Measurements from ENCODE around the gene MYT1.

The MYT1 gene

GRCh38 chr20:64196309-64196708 lies 32.1 kb downstream of the MYT1 start:
- no peak for DNase-seq

GRCh38 chr20:64196847-64197306 lies 32.6 kb downstream of the MYT1 start:
- no peak for DNase-seq

GRCh38 chr20:64198347-64198746 lies 34.1 kb downstream of the MYT1 start:
- DNase-seq: no peak

GRCh38 chr20:64199395-64199794 lies 35.1 kb downstream of the MYT1 start:
- DNase-seq: no peak

DNA sequence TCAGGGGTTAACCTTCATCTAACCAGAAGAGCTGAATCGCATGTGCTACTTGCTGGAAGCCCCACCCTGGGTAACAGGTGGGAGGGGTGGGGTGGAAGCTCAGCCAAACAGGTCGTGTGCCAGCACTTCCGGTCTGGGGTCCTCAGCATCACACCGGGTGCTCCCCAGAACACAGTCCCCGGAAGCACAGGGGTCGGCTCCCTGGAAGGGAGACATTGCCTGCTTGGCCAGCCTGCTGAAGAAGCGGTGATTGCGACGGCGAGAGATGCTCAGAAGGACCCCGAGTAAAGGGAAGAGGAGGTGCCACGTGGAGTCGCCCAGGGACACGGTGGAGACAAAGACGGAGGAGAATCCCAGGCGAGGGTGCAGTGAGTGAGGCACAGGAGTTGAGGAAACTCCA lies 36.5 kb downstream of the MYT1 start:
- no peak for DNase-seq

- no peak for DNase-seq
Measured at GRCh38 chr20:64201653-64202052, 37.4 kb downstream of the MYT1 start.

DNA sequence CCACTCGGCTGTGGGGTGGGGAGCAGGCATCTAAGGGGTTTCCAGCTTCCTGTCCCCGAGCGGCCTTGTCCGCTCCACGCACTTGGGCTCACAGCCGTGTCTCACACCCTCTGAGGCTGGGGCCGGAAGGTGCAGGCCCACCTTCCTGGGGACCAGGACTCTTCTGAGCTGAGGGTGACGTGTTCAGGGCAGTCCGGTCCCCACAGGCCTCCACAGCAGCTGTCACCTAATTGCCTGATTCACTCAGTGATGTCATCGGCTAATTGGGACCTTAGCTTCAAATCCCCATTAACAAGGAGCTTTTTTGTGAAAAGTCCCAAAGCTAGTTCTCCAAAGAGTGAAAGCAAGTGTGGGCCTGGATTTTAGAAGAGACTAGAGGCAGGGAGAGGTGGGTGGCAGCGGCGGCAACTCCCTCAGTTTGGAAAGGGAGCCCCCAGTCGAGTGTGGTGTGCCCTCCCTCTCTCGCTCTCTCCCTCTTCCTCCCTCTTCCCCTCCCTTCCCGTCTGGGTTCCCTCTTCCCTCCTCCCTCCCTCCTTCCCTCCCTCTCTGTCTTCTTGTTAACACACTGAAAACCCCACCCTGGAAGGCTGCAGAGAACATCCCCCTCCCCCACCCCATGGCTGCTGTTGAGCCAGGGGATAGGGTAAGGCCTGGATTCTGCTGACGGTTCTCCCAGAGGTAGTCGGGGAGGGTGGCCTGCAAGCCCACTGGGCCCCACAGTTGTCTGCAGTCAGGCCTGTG lies 39.0 kb downstream of the MYT1 start:
- DNase-seq: no peak

DNA sequence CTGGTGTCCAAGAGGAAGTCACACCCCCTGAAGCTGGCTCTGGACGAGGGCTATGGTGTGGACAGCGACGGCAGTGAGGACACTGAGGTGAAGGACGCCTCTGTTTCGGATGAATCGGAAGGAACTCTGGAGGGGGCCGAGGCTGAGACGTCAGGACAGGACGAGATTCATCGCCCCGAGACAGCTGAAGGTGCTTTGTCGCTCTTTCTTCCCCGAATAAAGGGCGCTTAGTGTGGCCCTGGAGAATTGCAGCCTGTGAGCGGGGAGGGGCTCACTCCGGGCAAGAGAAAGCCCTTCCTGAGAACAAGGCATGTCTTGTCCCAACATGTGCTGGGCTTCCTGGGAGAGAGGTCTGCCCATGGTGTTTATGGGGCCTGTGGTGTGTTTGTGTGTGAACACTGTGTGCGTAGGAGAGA lies 41.4 kb downstream of the MYT1 start:
- DNase-seq: no peak

- no peak for DNase-seq
Measured at GRCh38 chr20:64206614-64207013, 42.4 kb downstream of the MYT1 start.

DNA sequence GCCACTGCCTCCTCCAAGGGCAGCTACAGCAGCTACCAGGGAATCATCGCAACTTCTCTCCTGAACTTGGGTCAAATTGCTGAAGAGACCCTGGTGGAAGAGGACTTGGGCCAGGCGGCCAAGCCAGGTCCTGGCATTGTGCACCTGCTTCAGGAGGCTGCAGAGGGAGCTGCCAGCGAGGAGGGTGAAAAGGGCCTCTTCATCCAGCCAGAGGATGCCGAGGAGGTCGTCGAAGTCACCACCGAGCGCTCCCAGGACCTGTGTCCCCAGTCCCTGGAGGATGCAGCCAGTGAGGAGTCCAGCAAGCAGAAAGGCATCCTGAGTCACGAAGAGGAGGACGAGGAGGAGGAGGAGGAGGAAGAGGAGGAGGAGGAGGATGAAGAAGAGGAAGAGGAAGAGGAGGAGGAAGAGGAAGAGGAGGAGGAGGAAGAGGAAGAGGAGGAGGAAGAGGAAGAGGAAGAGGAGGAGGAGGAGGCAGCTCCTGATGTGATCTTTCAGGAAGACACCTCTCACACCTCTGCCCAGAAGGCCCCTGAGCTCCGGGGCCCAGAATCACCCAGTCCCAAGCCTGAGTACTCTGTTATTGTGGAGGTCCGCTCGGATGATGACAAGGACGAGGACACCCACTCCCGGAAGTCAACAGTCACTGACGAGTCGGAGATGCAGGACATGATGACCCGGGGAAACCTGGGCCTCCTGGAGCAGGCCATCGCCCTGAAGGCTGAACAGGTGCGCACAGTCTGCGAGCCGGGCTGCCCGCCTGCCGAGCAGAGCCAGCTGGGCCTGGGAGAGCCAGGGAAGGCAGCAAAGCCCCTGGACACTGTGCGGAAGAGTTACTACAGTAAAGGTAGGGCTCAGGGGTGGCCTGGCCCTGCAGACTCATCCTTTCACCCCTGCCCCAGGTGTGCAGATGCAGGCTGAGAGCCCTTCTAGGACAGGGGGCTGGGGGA lies 43.7 kb downstream of the MYT1 start:
- DNase-seq: no peak

DNA sequence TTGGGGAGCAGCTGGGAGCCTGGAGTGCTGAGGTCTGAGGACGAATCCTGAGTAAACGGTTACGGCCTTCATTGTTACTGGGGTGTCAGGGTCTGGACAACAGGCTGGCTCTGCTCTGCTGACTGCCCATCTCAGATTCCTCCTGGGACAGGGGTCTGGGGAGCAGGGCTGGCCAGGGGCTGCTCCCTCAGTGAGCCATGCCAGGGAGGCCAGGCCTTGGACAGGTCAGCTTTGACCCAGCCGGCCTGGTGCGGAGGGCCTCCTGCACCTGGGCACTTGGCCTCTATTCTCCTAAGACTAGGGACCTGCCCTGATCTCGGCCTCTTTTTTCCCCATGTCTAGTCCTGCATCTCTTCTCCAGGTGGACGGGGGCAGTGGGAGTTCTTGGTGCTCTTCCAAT lies 44.9 kb downstream of the MYT1 start:
- DNase-seq: no peak

DNA sequence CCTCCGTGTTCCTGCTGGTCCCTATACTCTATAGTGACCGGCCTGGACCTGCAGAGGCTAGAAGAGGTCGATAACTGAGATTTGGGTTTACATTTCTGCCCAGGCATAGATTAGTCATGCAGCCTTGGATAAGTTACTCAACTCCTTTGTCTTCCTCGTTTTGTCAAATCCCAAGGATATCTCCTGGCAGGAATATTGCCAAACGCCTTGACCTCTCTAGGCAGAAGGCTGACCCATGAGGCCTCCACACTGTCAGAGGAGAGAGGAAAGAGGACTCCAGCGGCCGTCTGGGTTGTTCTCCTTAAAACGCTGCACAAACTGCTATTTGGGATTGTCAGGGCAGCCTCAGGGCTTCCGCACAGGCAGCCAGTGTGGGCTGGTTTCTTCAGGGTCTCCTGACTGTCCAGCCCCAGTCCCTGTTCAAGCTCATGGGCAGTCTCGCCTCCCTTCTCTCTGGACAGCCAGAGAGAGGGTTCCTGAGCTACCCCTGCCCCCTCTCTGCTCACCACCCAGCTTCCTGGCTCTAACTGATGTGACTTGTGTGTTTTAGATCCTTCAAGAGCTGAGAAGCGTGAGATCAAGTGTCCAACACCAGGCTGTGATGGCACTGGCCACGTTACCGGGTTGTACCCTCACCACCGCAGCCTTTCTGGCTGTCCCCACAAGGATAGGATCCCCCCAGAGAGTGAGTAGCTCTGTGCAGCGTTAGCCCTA lies 46.6 kb downstream of the MYT1 start:
- DNase-seq: no peak

DNA sequence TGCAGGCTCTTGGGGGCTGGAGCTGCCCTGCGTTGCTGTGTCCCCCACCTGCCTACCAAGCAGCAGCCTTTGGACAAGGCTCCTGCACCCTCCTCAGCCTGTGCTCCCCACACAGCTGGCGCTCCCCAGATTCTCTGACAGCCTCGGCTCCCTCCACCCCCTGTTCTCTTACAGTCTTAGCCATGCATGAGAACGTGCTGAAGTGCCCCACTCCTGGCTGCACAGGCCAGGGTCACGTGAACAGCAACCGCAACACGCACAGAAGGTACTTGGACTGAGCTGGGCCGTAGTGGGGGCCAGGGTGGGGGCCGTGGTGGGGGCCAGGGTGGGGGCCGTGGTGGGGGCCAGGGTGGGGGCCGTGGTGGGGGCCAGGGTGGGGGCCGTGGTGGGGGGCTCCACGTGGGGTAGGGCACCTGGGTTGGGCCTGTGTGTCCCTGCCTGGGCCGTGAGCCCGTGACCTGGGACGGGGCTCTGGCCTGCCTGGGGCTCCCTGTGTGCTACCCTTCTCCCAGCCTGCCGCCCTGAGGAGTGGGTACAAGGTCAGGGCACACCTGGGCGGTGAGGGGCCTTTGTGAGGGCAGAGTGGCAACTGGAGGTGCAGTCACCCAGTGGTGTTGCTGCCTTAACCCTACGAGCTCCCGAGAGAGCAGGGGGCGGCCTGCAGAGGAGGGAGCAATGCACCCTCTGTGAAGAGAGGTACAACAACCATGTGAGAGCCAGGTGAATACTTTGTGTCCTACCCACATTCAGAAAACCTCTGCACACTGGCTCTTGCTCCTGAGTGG lies 47.8 kb downstream of the MYT1 start:
- no peak for DNase-seq

- no peak for DNase-seq
Measured at GRCh38 chr20:64212755-64213154, 48.5 kb downstream of the MYT1 start.

DNA sequence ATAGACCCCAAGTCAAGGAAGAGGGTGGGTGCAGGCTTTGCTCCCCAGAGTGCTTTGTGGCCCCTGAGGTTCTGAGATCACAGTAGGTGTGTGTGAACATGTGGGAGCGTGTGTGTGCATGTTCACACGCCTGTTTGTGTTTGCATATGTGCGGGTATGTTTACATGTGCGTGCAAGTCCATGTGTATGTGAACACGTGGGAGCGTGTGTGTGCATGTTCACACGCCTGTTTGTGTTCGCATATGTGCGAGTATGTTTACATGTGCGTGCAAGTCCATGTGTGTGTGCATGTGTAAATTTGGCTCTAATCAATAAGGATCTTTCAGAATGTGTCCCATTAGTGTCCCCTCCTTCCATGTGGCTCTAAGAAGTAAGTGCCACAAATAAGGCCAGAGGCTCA lies 49.9 kb downstream of the MYT1 start:
- DNase-seq: no peak

DNA sequence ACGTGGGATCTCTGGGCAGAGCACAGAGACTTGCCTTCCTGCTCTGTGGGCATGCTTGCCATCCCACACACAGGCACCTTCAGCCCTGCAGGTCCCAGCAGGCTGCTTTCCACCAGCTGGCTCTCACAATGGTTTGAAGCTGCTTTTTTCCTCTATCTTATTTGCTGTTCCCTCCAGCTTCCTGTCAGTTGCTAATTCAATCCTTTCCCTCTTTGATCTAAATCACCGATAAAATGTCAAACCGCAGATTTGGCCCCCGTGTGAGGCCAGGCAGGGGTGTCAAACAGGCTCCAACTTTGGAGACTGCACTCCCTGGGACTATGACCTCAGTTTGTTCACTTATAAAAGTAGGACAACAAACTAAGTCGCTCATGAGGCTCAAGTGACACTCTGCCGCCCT lies 50.7 kb downstream of the MYT1 start:
- DNase-seq: no peak

DNA sequence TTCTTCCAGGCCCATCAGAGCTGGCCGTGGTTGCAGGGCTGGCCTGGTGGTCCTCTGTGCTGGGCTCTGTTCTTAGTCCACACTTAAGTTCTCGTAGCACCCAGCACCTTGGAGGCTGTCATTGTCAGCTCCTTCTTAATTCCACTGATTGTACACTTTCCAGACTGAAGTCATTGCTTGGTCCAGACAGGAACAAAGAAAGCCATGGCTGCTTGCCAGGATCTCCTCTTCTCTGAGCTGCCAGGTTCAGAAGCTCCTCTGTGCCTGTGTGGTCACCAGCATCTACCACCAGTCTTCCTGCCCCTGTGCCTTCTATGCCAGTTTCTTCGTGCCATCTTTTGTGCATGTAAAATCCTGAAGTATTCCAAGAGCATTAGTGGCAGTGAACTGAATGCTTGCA lies 51.8 kb downstream of the MYT1 start:
- no peak for DNase-seq

- no peak for DNase-seq
Measured at GRCh38 chr20:64216910-64217309, 52.7 kb downstream of the MYT1 start.

GRCh38 chr20:64217539-64218221 lies 53.4 kb downstream of the MYT1 start:
- DNase-seq: no peak

- peak; percentile 4 for DNase-seq
Measured at GRCh38 chr20:64219202-64219601, 55.0 kb downstream of the MYT1 start.

DNA sequence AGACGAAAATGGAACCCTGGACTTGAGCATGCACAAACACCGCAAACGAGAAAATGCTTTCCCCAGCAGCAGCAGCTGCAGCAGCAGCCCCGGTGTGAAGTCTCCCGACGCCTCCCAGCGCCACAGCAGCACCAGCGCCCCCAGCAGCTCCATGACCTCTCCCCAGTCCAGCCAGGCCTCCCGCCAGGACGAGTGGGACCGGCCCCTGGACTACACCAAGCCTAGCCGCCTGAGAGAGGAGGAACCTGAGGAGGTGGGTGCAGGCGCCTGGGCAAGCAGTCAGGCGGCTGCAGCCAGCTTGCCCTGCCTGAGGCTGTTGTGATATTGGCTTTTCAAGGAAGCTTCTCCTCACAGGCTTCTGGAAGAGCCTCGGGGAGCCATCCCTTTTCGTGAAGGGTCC lies 55.5 kb downstream of the MYT1 start:
- no peak for DNase-seq

DNA sequence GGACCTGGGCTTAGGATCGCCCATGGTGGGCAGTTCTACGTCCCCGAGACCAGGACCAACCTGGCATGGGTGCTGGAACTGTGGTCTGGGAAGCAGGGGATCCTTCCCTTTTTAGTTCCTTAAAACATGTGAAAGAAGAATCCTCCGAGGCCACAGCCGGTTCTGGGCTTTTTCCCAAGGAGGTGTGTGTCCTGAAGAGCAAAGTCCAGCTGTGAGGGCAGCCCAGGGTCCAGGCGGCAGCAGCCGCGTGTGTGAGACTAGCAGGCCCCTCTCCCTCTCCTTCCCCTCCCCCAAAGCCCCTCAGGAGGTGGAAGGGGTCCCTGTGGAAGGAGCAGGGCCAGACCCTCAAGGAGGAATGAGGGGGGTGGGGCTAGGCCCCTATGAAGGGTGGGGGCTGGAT lies 56.2 kb downstream of the MYT1 start:
- DNase-seq: no peak
